ENCODE data around the gene MACROD2.

MACROD2 gene

DNA sequence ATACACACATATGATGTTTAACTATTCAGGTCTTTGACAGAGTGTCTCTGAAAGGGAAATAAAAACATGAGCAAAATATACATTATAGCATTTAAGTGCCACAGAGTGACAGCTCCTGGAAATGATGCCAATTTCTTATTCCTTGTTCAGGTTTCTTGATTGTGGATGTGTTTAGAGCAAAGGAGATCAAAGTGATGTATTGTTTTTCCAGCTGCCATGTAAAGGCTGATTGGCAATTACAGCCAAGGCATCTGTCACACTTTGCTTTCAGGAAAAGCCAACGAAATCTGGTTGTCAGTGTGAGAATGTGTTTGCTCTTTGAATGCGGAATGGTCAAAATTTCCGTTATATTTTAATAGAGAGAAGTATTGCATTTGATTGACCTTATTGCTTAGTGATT is 689.9 kb downstream of the MACROD2 start:
- no peak for DNase-seq

DNA sequence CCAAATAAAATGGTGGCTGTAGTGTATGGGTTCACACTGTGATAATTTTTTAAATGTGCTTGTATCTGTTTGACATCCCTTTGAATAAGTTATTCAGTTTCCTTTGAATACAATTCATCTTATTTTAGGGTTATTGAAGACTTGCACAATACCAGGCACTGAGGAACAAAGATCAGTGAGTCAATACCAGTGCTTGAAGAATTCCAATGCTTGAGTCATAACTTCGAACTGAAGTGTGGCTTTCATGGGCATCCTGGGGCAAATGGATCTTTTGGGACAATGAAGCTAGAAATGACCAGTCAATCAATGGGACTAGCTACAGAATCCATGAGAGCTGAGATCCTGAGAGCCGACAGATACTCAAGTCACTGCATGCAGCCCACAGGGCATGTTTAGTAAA is 692.0 kb downstream of the MACROD2 start:
- DNase-seq: no peak

DNA sequence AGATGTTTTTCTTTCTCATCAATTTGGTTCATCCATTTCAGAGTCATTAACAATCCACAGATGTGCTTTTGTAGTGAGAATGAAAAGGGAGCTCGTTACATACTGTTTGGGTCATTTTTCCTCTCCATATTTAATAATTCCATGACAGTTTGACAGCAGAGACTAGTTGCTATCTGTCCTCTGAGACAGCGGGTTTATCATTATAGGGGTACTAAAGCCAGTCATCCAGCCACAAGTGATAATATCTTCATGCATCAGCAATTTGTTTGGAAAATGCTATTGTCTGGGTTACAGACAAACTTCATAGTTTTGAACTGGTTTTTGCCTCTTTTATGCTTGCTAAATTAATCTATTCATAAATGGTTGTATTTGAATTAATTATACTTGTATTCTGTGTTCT is 692.7 kb downstream of the MACROD2 start:
- no peak for DNase-seq

DNA sequence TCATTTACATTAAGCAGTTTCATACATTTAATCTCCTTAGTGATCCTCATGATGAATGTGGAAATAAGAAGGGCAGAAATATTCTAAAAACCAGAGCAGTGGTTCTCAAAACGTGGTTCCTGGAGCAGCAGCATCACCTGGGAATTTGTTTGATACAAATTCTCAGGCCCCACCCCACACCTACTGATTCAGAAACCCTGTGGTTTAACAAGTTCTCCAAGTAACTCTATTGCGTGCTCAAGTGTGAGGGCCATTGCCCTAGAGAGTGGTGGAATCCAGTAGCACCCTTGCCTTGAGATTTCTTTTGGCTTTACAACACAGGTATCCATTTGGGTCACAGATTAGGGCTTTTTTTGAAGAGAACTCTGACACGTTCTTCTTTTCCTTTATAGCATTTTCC is 696.7 kb downstream of the MACROD2 start:
- no peak for DNase-seq

DNA sequence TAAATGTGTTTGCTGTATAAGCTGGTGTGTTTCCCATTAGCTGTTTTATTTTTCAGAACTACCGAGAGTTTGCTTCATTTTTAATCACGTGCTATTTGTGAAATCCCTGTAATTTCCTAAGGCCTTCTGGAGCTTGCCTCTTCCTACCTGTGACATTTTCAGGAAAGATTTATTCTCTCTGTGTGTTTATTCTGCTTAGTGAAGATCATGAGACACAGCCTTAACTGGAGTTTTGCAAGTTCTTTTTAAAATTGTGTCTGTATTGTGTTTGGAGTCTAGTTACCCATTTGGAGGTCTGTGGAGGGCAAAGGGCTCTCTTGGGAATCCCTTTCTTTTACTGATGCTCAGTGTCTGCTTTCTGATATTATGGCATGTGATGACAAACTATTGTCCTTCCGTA is 701.2 kb downstream of the MACROD2 start:
- no peak for DNase-seq

DNA sequence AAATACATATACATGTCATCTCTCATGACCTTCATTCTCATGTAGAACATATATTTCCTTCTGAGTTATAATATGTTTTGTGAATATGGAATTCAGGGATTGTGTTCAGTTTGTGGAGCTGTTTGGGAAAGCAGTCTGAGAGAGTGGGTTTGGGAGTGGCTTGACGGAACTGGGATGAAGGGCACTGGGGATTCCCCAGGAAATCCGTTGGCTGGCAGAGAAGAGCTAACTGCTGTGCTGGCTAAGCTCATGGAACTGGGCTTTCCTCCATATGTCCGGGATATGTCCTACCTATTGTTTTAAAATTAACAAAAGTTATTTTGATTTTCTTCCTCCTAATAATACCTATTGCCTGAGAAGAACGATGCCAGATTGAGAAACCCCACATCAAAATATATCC is 701.6 kb downstream of the MACROD2 start:
- no peak for DNase-seq

DNA sequence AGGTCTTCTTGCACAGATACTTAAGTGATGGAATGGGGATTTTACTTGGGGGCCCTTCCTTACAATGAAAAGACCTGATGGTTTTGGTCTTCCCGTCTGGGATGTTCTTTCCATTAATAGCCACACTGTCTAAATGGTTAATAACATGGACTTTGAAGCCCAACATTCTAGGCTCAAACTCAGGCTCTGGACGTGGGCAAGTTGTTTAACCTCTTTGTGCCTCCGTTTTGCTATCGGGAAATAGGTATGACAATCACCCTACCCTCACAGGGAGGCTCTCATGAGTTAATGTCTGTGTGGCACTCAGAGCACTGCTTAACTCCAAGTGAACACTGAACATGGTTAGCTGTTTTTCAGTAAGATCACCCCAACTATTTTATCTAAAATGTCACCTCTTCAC is 702.8 kb downstream of the MACROD2 start:
- no peak for DNase-seq

DNA sequence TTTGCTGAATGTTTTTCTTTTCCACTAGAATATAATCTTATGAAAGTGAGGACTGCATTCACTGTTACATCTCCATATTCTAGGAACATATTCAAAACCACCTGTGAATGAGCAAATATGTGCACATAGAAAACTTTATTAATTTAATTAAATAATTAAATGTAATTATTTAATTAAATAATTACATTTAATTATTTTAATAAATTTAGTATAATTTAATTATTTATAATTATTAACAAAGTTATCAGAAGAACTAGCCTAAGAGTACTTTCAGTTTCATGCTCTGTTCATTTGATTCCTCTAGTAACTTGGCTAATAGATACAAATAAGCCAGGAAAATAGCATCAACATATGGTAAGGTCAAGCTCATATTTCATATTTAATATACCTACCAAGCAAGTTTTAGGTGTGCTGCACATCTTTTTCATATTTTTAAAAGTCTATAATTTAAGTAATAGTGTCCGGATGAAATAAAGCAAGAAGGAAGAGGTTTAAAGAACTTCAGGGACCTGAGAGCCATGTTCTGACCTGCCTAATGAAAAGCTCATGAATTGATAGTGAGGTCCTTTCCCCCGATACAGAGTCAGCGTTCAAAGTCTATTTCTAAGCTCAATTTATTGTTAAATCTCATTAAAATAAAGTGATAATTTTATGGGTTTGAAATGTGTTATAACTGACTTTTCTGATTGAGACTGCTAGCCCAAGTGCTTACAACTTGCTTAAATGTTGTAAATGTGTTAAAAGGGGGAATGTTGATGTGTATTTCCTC is 703.5 kb downstream of the MACROD2 start:
- no peak for DNase-seq

DNA sequence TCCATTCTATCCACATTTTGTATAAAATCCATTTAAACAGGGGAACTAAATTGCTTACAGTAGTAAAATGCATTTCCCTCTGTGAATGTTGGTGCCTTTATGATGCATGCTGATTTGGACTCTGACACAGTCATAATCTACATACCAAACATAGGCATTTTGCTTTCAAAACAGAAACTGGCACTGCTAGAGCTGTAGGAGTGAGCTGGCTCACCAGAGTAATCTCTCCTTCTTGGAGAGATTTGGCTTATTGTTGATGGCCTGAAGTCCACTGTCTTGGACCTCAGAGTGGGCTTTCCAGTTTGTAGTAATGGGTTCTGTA is 705.3 kb downstream of the MACROD2 start:
- no peak for DNase-seq

DNA sequence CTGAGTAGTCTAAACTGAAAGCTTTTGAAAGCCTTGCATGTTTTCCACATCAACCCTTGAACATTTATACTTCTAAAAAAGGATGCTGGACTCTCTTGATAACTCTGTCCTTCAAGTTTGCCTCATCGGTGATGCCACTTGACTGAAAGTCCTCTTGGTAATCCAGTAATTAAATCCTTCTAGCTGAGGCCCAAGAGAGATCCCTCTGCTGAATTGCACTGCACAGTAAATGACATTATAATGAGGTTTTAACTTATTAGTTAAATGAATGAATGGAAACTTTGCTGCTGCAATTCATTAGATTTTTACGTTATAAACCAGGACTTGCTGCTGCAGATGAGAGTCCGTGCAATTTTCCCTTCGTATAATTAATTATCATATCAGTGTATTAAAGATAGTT is 706.0 kb downstream of the MACROD2 start:
- DNase-seq: no peak

DNA sequence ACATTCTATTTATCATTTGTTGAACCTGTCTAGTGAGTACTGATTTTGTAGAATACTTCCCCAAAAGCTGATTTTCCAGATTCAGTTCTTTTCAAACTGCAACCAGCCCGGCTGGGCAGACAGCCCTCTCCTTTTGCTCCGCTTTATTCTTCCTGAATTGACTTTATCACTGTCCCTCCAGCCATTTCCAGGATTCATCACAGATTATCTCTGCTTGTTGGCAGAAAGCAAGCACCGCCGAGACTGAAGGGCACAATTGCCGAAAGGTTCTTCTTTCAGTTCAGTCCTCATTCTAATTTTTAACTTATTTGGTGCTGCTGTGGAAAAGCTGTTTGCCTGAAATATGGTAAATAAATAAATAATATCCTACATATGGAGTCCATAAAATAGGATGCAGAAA is 711.2 kb downstream of the MACROD2 start:
- no peak for DNase-seq

DNA sequence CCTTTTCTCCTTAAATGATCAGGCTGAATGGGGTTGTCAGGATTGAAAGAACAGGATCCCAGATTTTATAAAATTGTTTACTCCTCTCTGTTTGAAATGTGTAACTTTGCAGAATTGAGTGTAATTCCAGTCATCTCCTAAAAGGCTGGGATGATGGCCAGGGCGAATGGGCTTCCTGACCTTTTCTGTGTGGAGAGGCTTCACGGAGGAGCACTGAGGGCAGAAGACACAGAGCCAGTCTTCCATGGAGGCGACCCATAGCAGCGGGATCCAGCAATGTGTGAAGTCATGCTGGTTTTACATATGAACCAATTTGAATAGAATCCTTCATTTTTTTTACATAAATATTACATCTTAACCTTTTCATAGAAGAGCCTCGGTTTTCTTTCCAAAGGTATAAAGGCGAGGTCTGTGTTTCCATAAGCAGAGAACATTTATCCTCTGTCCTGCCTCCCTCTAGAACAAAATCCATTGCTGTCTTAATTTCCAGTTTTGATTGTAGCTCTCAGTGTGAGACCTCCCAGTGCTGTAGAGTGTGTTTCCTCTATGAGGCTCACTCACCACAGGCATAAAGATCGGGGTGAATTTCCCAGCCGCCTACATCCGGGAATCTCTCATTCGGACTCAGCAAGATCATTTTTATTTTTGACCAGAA is 711.8 kb downstream of the MACROD2 start:
- DNase-seq: no peak

DNA sequence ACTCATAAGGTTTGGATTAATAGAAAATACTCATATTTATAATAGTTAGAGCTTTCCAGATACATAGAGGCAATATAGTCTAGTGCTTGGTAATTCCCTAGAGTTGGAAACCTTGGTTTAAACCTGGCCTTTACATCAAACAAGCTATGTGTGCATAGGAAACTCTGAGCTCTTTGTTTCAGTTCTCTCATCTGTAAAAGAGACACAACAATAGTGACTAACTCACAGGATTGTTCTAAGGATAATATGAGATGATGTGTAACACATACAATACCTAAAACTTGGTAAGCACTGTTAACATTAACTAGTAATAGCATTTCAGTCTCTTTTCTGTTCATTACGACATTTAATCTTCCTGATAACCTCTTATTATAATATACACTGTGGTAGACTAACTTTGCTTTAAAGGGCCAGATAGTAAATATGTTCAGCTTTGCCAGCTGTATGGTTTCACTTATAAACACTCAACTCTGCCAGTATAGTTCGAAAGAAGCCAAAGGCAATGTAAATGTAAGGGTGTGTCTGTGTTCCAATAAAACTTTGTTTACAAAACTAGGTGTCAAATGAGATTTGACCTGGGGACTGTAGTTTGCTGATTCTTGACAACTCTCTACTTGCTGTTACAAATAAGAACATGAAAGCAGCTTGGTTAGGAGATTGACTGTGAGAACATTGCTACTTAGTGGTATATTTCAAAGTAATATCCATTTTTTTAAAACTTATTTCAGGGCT is 712.7 kb downstream of the MACROD2 start:
- no peak for DNase-seq

DNA sequence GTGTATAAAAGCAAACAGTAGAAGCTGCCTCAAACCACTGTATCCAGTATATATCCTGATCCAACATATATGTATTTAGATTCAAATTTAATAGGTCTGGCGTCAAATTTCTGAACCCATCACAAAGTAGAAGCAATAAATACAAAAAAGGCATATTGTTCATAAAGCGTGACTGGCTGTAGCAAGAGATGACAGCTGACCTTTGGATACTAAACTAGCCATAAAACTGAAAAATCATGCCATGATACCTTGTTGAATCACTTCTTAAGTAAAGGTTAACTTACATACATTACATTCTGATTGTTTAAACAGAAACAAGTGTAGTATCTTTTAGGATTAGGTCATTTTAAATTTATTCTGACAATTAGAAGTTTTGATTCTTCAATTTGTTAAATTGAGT is 714.1 kb downstream of the MACROD2 start:
- no peak for DNase-seq

DNA sequence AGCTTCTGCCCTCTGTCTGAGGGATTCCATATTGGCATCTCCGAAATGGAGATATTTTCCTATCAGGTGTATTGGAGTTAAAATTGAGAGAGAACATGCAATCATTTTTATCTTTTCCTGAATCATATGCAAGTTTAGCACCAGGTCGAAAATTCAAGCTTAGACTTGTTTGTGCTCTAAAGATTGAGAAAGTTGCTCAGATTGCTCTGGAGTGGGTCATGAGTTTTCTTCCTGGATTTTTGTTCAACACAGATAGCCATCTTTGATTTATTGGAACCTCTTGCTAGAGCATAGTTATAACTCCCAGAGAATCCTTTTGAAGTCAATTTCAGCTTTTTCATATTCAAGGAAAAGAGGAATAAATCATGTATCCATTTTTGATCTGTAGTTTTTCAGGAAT is 715.6 kb downstream of the MACROD2 start:
- DNase-seq: no peak

DNA sequence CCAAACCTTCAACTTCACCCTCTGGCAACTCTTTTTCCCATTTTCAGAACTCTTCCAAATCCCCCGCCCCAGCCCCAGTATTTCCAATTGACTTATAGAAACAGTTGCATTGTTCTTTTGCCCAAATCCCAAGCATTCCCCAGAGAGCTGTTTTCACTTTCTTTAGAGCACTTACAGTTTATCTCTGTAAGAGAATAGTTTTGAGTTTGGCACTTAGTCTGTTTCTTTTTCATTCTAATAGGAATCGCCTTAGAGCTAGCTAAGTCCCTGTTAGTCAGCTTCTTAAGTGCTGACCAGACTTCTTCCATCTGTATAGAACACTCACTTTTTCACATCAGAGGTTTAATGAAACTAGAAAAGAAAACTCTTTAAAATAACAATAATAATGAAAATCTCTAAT is 716.3 kb downstream of the MACROD2 start:
- no peak for DNase-seq

DNA sequence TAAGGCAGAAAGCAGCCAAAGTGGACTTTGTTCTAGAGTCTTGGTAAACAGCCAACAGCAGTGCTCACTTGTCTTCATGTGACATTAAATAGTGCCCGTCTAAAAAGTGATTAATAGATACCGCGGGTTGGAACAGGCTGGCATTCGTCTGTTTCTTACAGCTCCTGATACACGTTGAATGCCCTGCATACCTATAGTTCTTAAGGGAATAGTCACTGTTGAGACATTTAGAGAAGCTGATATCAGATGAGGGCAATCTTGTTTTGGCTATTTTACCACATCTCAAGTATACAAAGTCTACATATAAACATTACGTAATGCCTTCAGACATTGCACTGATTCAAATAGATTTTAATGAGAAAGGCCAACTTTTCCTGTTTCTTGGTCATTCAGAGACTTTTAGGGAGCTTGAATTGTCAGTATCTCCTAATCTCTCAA is 717.0 kb downstream of the MACROD2 start:
- DNase-seq: no peak

DNA sequence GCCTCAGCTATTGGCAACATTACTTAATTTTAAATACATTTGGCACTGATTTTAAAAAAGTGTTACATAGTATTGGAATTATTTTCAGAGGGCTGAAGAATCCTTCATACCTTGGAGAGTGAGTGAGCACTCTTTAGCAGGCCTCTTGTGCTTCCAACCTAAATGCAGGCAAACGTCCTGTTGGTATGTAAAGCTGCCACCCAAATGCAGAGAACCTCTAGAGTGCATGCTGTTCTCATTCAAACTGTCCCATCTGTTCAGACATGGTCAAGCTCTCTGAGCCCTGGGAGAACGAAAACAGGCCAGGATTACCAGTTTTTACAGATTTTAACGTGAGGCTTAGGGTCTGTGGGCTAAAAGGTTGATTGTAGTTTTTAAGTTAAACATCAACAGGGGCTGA is 720.1 kb downstream of the MACROD2 start:
- DNase-seq: no peak

DNA sequence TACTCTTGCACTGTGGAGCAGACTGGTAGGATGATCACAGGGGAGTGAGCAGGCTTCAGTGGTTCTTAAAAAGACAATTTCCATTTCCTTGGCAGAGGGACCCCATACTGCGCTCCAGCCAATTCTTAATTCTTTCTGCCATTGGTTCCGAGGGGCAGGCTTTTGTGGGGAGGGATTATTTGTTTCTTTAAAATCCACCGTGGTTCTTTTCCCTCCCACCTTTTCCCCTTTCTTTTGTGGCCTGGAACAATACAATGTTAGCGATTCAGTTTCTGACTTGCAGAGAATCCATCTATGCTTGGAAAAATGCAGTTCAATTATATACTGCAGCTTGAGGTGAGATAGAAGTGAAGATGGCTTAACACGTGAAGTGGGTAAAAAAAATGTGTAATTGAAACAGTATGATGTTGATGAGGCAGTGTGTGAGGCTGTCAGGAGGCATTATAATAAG is 721.1 kb downstream of the MACROD2 start:
- DNase-seq: no peak

DNA sequence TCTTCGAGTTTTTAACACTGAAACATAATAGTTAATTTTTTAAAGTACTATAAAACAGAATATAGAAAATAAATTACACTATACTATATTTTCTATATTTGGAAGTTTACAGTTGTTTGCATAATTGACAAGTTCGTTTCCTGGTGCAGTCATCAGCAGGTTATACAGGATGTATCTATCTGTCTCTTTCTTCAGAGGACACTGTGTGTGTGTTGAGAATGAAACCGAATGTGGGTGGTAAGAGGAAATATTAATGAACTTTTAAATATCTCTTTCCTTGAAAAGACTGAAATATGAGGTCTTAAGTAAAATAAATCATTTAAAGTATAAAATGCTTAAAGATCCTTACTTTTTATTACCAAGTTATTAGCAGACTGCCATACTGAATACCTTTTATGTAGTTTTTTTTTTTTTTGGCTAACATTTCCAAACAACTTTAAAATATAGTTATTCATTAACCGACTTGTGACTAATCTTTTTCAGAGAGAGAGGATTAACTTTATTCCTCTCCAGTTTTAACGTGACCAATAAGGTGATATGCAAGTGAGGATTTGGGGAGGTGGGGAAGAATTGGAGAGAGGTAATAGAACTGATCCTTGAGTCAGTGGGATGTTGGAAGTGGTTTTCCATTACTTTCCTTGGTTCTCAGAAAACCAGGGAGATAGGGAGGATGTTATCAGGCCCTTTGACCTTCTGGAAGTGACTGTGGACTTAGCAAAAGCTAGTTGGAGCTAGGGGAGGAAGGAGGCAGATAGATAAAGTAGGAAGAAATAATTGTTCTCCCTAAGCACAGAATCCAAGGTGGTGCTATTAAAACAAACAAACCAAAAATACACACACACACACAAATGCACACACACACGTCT is 722.1 kb downstream of the MACROD2 start:
- DNase-seq: no peak

DNA sequence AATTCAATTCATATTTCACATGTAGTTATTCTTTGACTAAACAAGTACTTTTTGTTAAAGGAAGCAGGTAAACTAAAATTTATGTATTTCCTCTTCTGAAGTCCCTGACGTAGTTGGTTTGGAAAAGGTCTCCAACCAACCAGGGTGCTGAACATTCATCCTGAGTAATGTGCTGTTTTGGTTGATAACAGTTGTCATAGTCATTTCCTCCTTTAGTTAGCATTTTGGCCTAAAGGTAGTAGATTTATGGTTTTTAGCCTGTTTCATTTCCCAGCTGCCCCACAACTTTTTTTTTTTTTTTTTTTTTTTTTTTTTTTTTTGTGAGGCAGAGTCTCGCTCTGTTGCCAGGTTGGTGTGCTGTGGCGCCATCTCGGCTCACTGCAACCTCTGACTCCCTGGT is 724.9 kb downstream of the MACROD2 start:
- no peak for DNase-seq

DNA sequence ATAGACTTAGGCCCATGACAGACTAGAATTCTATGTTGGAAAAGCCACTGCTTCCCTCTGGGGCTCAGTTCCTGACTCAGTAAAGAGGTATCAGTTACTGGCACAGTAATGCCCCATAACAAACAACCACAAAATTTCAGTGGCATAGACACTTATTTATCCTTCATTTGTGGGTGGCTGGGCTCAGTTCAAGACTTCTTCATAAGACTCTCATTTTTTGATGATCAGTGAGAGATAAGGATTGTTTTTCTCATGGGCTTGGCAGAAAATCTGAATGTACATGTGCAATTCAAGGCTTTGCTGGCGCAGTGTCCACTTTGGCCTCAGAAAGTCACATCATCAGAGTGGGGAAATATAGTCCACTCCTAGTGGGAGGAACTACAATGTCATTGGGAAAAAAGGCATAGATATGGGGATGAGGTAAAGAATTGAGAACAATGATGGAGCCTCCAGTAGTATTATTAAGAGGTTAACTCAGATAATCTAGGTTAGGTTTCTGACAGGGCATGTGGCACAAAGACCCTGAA is 726.7 kb downstream of the MACROD2 start:
- DNase-seq: no peak

DNA sequence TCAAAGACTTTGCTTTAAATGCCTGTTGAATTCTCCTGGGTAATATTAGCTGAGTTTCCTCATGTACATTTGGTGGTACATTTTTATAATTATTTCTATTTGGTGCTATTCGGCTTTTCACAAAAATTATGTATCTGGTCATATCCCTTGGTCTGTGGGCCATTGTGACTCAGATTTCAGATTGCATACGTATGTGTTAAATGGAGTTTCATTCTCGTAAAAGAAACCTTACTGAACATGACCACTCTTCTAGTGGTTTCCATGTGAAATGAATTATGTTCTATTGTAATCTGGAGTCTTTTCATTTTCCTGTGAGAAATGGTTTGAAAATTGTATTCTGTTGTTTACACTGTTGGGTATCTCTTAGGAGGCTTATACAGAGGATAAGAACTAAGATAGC is 728.3 kb downstream of the MACROD2 start:
- no peak for DNase-seq

Data from stimulated activated CD4-positive, alpha-beta T cell treated with anti-CD3 and anti-CD28 coated beads, Interleukin-12 subunit alpha, Interleukin-12 subunit beta, amount 100 ng/mL, for 4 hours (primary cell).